Measurements from ENCODE around the gene CDK18.

- 0 out of 2 replicates have a peak, but pooled peaks have one; percentile 12 for TF ChIP-seq ATF3 (IDR thresholded peaks at IDR 0.05)
- no peak for TF ChIP-seq ATF3 (CRISPR knock-in tag; conservative IDR thresholded peaks at IDR 0.05)
- no peak for TF ChIP-seq RFX5 (IDR thresholded peaks at IDR 0.05; ENCODE audit: low read depth, low read length)
- no peak for TF ChIP-seq ZBTB33 (CRISPR knock-in tag; IDR thresholded peaks at IDR 0.05)
- no peak for TF ChIP-seq FOS (IDR thresholded peaks at IDR 0.05; ENCODE audit: extremely low read depth, insufficient read length)
- TF ChIP-seq HDAC6 (IDR thresholded peaks at IDR 0.05; ENCODE audit: low read depth, low read length) = no peak
- no peak for TF ChIP-seq EGR1 (conservative IDR thresholded peaks at IDR 0.05)
- no peak for TF ChIP-seq RBM15 (IDR thresholded peaks at IDR 0.05; ENCODE audit: insufficient read depth, low read length)
- TF ChIP-seq MYC (IDR thresholded peaks at IDR 0.05; ENCODE audit: low read depth, low read length) = no peak
- no peak for TF ChIP-seq MYC (CRISPR knock-in tag; IDR thresholded peaks at IDR 0.05; ENCODE audit: borderline replicate concordance, low read depth)
- no peak for TF ChIP-seq CEBPB (tag; IDR thresholded peaks at IDR 0.05)
- no peak for TF ChIP-seq NFE2L1 (tag; IDR thresholded peaks at IDR 0.05; ENCODE audit: borderline replicate concordance, low read depth)
- TF ChIP-seq RNF2 (IDR thresholded peaks at IDR 0.05) = no peak
- TF ChIP-seq DPF2 (IDR thresholded peaks at IDR 0.05) = no peak
- TF ChIP-seq ZHX1 (conservative IDR thresholded peaks at IDR 0.05; ENCODE audit: low read length) = no peak
- no peak for TF ChIP-seq CTCF (IDR thresholded peaks at IDR 0.05 in 2 of 3, conservative IDR thresholded peaks at IDR 0.05 in 1 of 3; ENCODE audit: insufficient read depth in 2 of 3, low read depth in 1 of 3, low read length in 3 of 3)
Measured at GRCh38 chr1:205493241-205494085, 11.0 kb upstream of the CDK18 start.
